ENCODE data around the gene SH2D1B. TPM values are rescaled to one million over a fixed set of nuclear protein-coding genes. Genes with fewer than 3 reads are reported as not detected.
A peak's percentile ranks its signal among the peaks of the same experiment; 100 is the strongest.
"Not testable (repeated sequence)": the region's sequence is repeated elsewhere in the genome, so short reads cannot be mapped to it uniquely, and the experiment has no call there.

SH2D1B gene
- polyA plus RNA-seq, 1 of the 3 experiments (the other 2 are of a cell fraction) = not detected

GRCh38 chr1:162421258-162422164 lies 9.6 kb upstream of the SH2D1B start:
- no peak for TF ChIP-seq EP300 (IDR thresholded peaks at IDR 0.05; ENCODE audit: borderline replicate concordance in 1 of 2, low read depth in 1 of 2, low read length in 1 of 2)
- no peaks in the 10 kb centered on the region for H4K20me1 ChIP-seq (ENCODE audit: insufficient read depth)
- CTCF ChIA-PET = interaction anchor here (0.8 kb wide), 1 partner anchor 28 kb away, joined by 3 read pairs; no protein-coding TSS in a partner anchor
- no peaks in the 10 kb centered on the region for H3K36me3 ChIP-seq (replicated peaks in 1 of 2; ENCODE audit: control insufficient read depth in 1 of 2, insufficient read depth in 2 of 2, low read length in 1 of 2)
- H3K27me3 ChIP-seq (ENCODE audit: insufficient read depth) = no peaks in the 10 kb centered on the region
- no peak overlapping the region for H3K27ac ChIP-seq (ENCODE audit: low read depth in 2 of 2, low read length in 1 of 2)
- peak overlapping the region; percentile 26; the same call in 1 of the 2 replicates for H2AFZ ChIP-seq (ENCODE audit: low read depth)
- H3K4me1 ChIP-seq (ENCODE audit: control insufficient read depth in 1 of 2, insufficient read depth in 2 of 2, low read depth in 1 of 2, low read length in 1 of 2) = no peaks in the 10 kb centered on the region; a peak in 1 of 4 replicates
- no peak for DNase-seq
- H3K9me3 ChIP-seq = peaks cover 6% of the 10 kb centered on the region; the same call in 1 of the 2 replicates
- H3F3A ChIP-seq (replicated peaks; ENCODE audit: insufficient read depth) = no peaks in the 10 kb centered on the region
- H3K9ac ChIP-seq = no peak overlapping the region
- no peaks in the 10 kb centered on the region for H3K9me2 ChIP-seq
- no peak overlapping the region for H3K4me3 ChIP-seq (ENCODE audit: low read depth in 2 of 2, low read length in 1 of 2)
- H3K79me2 ChIP-seq (ENCODE audit: insufficient read depth) = no peaks in the 10 kb centered on the region
- 30% methylated on average over 5 of the region's 5 CpGs for WGBS (ENCODE audit: low lambda C conversion rate)
- H3K4me2 ChIP-seq = no peak overlapping the region
- POLR2A ChIA-PET = no interaction called here

DNA sequence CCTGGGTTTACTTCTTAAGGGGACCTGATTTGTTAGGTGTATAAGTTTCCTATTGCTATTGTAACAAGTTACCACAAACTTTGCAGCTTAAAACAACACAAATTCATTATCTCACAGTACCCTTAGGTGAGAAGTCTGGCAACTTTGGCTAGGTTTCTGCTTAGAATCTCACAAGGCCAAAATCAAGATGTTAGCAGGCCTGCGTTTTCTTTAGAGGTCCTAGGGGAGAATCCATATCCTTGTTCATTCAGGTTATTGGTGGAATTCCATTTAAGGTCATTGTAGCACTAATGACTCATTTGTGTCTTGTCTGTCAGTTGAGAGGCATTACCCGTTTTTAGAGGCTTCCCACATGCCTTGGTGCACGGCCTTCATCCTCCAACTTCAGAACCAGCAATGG lies 8.2 kb upstream of the SH2D1B start:
- Histone ChIP-seq H3K79me2 (ENCODE audit: insufficient read depth) (no peaks in the 10 kb centered on the region), H3K27me3 (ENCODE audit: insufficient read depth) (no peaks in the 10 kb centered on the region), H2AFZ (ENCODE audit: low read depth) (no peak overlapping the region), H4K20me1 (ENCODE audit: insufficient read depth) (no peaks in the 10 kb centered on the region), H3K9me2 (no peaks in the 10 kb centered on the region), H3K27ac (ENCODE audit: low read depth in 2 of 2, low read length in 1 of 2) (no peak overlapping the region), H3K9ac (no peak overlapping the region), H3K4me2 (no peak overlapping the region), H3K36me3 (replicated peaks in 1 of 2; ENCODE audit: control insufficient read depth in 1 of 2, insufficient read depth in 2 of 2, low read length in 1 of 2) (no peaks in the 10 kb centered on the region), H3K4me1 (ENCODE audit: control insufficient read depth in 1 of 2, insufficient read depth in 2 of 2, low read depth in 1 of 2, low read length in 1 of 2) (no peaks in the 10 kb centered on the region; a peak in 1 of 4 replicates), H3K9me3 (peaks cover 6% of the 10 kb centered on the region; the same call in 1 of the 2 replicates), H3F3A (replicated peaks; ENCODE audit: insufficient read depth) (no peaks in the 10 kb centered on the region), H3K4me3 (ENCODE audit: low read depth in 2 of 2, low read length in 1 of 2) (no peak overlapping the region)
- 61% methylated on average over 3 of the region's 3 CpGs for WGBS (ENCODE audit: low lambda C conversion rate)
- CTCF ChIA-PET = no interaction called here
- POLR2A ChIA-PET = no interaction called here
- DNase-seq = no peak
- TF ChIP-seq MEF2A (IDR thresholded peaks at IDR 0.05; ENCODE audit: borderline replicate concordance, low read depth) (no peak), NFIC (IDR thresholded peaks at IDR 0.05; ENCODE audit: borderline replicate concordance) (no peak), RAD21 (IDR thresholded peaks at IDR 0.05; ENCODE audit: low read length) (no peak), RFX5 (IDR thresholded peaks at IDR 0.05; ENCODE audit: low read length) (no peak), REST (IDR thresholded peaks at IDR 0.05; ENCODE audit: low read depth, low read length) (no peak), RXRA (IDR thresholded peaks at IDR 0.05; ENCODE audit: borderline replicate concordance, low read depth) (no peak)

DNA sequence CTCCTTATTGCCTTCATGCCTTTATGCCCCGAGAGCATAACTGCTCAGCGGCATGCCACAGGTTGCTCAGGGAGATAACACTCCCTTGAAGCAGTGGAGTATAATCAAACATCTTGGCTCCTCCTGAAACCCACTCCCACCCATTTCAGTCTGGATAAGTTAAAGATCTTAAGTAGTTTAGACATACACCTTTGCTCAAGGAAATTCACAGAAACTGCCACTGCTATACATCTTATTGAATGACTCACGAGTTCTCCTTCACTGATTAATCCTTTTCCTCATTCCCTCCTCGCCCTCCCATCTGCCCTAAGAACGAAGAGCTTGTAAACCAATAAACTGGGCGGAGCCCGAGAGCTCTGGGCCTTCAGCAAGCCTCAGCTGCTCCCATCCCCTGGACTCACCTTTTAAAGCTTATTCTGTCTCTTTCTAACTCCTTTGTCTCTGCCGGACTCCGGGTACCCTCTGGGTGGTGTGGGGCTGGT lies 7.6 kb upstream of the SH2D1B start:
- CTCF ChIA-PET = interaction anchor here (1.2 kb wide), 1 partner anchor 28 kb away, joined by 3 read pairs; no protein-coding TSS in a partner anchor
- DNase-seq = not testable (repeated sequence)

GRCh38 chr1:162418584-162418983 lies 6.6 kb upstream of the SH2D1B start:
- 42% methylated on average over 7 of the region's 7 CpGs for WGBS (ENCODE audit: low lambda C conversion rate)
- H3K4me2 ChIP-seq; H4K20me1 ChIP-seq (ENCODE audit: insufficient read depth); H3K9ac ChIP-seq; DNase-seq; H2AFZ ChIP-seq (ENCODE audit: low read depth); H3K4me3 ChIP-seq (ENCODE audit: low read depth in 2 of 2, low read length in 1 of 2); H3K27ac ChIP-seq (ENCODE audit: low read depth in 2 of 2, low read length in 1 of 2); H3K27me3 ChIP-seq (ENCODE audit: insufficient read depth); H3K79me2 ChIP-seq (ENCODE audit: insufficient read depth); POLR2A ChIA-PET; H3K9me2 ChIP-seq; H3K4me1 ChIP-seq (ENCODE audit: control insufficient read depth in 1 of 2, insufficient read depth in 2 of 2, low read depth in 1 of 2, low read length in 1 of 2); H3K9me3 ChIP-seq; H3K36me3 ChIP-seq (replicated peaks in 1 of 2; ENCODE audit: control insufficient read depth in 1 of 2, insufficient read depth in 2 of 2, low read length in 1 of 2); H3F3A ChIP-seq (replicated peaks; ENCODE audit: insufficient read depth): not testable (repeated sequence)
- CTCF ChIA-PET = interaction anchor here (1.2 kb wide), 1 partner anchor 27 kb away, joined by 3 read pairs; no protein-coding TSS in a partner anchor

More for the DNA sequence above, 7.6 kb upstream of the SH2D1B start:
- H3K4me3 ChIP-seq (ENCODE audit: low read depth in 2 of 2, low read length in 1 of 2); POLR2A ChIA-PET; H2AFZ ChIP-seq (ENCODE audit: low read depth); H3F3A ChIP-seq (replicated peaks; ENCODE audit: insufficient read depth); H3K9me3 ChIP-seq; H3K9ac ChIP-seq; H3K79me2 ChIP-seq (ENCODE audit: insufficient read depth); H3K27me3 ChIP-seq (ENCODE audit: insufficient read depth); H3K36me3 ChIP-seq (replicated peaks in 1 of 2; ENCODE audit: control insufficient read depth in 1 of 2, insufficient read depth in 2 of 2, low read length in 1 of 2); H4K20me1 ChIP-seq (ENCODE audit: insufficient read depth); H3K4me2 ChIP-seq; H3K27ac ChIP-seq (ENCODE audit: low read depth in 2 of 2, low read length in 1 of 2); H3K9me2 ChIP-seq; H3K4me1 ChIP-seq (ENCODE audit: control insufficient read depth in 1 of 2, insufficient read depth in 2 of 2, low read depth in 1 of 2, low read length in 1 of 2): not testable (repeated sequence)
- WGBS (ENCODE audit: low lambda C conversion rate) = 48% methylated on average over 8 of the region's 9 CpGs

Data from SK-N-SH (cell line).